CD8-positive, alpha-beta memory T cell (primary cell): ENCODE measurements around the gene TMEM131L. TPM values are rescaled to one million over a fixed set of nuclear protein-coding genes. Genes with fewer than 3 reads are reported as not detected.
"Not testable (repeated sequence)": the region's sequence is repeated elsewhere in the genome, so short reads cannot be mapped to it uniquely, and the experiment has no call there.

ENCODE experiments used
- CTCF ChIA-PET: fragments of 350-600 bp; sonication (Branson Sonifier 250); formaldehyde crosslinking; loops from one replicate; lab custom pipeline; 2021; ENCODE audit warnings: antibody characterized with exemption; lab: Charles Lee
- POLR2A ChIA-PET: fragments of 350-600 bp; sonication (Branson Sonifier 250); formaldehyde crosslinking; loops from one replicate; lab custom pipeline; 2021; ENCODE audit warnings: antibody characterized with exemption; lab: Charles Lee
- DNase-seq, 5 donors: peaks; one replicate each; pipeline versions ENCODE4 v3.0.0 to v3.0.0-alpha.2; 2020 to 2022; ENCODE audit warnings: mixed read lengths in 1 of 5
- H3K27ac ChIP-seq: one replicate; pipeline ENCODE4 v1.7.0; 2013; ENCODE audit warnings: low read depth, mild to moderate bottlenecking, low read length, moderate library complexity
- H3K27me3 ChIP-seq: 2 replicates; pipeline ENCODE4 v1.7.0; 2013; ENCODE audit warnings: low read length, mild to moderate bottlenecking; ENCODE audit not compliant: insufficient read depth, poor library complexity, severe bottlenecking
- H3K36me3 ChIP-seq: 2 replicates; pipeline ENCODE4 v1.7.0; 2013; ENCODE audit warnings: mild to moderate bottlenecking, low read length, moderate library complexity; ENCODE audit not compliant: insufficient read depth
- H3K4me1 ChIP-seq: 2 replicates; pipeline ENCODE4 v1.7.0; 2013; ENCODE audit warnings: mild to moderate bottlenecking, low read length, moderate library complexity; ENCODE audit not compliant: insufficient read depth
- H3K4me3 ChIP-seq: 2 replicates; pipeline ENCODE4 v1.7.0; 2013; ENCODE audit warnings: mild to moderate bottlenecking, low read length
- H3K9me3 ChIP-seq: 2 replicates; pipeline ENCODE4 v1.7.0; 2013; ENCODE audit warnings: mild to moderate bottlenecking, low read length
- H3K27ac Mint-ChIP-seq, 8 donors: one replicate each; pipeline ENCODE4 v1.8.0; 2020 to 2021; ENCODE audit warnings: mixed read lengths in 8 of 8, mild to moderate bottlenecking in 6 of 8, inconsistent platforms in 3 of 8, moderate library complexity in 3 of 8
- H3K27me3 Mint-ChIP-seq, 2 donors: one replicate each; pipeline ENCODE4 v1.8.0; 2020 to 2021; ENCODE audit warnings: mixed read lengths in 2 of 2, mild to moderate bottlenecking in 1 of 2, moderate library complexity in 1 of 2
- H3K36me3 Mint-ChIP-seq, 3 donors: one replicate each; pipeline ENCODE4 v1.8.0; 2020 to 2021; ENCODE audit warnings: mixed read lengths in 3 of 3, inconsistent platforms in 1 of 3, mild to moderate bottlenecking in 1 of 3
- H3K4me1 Mint-ChIP-seq, 3 donors: one replicate each; pipeline ENCODE4 v1.8.0; 2020 to 2021; ENCODE audit warnings: mixed read lengths in 3 of 3, inconsistent platforms in 1 of 3, mild to moderate bottlenecking in 1 of 3
- H3K4me3 Mint-ChIP-seq, 7 donors: one replicate each; pipeline ENCODE4 v1.8.0; 2020 to 2021; ENCODE audit warnings: mixed read lengths in 7 of 7, mild to moderate bottlenecking in 6 of 7, moderate library complexity in 4 of 7, inconsistent platforms in 2 of 7
- H3K9me3 Mint-ChIP-seq, 5 donors: one replicate each; pipeline ENCODE4 v1.8.0; 2020 to 2022; ENCODE audit warnings: mixed read lengths in 5 of 5, mild to moderate bottlenecking in 3 of 5, moderate library complexity in 2 of 5, inconsistent platforms in 1 of 5
- polyA plus RNA-seq: library from polyadenylated mRNA; unstranded; fragments of 300-500 nt; fragmentation: Illumina TruSeq; gene quantifications from one replicate; pipeline ENCODE4 v1.2.3, GENCODE V29; 2021
- total RNA-seq, 2 experiments: library from RNA; stranded (reverse); gene quantifications; one replicate each; pipeline ENCODE4 v1.2.3, GENCODE V29; 2021

The TMEM131L gene
- total and polyA plus RNA-seq, 3 experiments from 2014 or later, result 28.1 to 29.6 (median 28.6) TPM

DNA sequence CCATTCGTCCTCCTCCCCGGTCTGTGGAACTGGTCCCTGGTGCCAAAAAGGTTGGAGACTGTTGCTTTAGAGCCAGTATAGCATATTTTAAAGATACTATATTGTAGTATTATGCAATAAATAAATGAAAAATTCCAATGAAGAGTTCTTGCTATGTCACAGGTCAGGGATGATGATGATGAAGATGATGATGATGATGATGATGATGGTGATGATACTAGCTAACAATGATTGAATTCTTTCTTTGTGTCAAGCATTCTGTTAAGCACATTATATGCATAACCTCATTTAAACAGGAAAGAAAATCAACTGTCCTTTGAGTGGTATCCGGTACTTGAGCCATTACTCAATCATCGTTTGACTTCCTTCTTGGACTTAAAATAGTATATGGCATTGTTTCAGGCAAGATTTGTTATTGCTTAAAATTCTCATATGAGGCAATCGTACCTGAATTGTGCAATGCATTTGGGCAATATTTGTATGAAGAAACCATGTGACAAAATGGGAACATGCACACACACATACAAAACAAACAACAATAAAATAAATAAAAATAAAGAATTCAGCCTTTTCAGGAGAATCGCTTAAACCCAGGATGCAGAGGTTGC lies 195.2 kb downstream of the TMEM131L start:
- ChIA-PET POLR2A (no interaction called here), CTCF (no interaction called here)
- H3K27ac ChIP-seq, result no peak overlapping the region
- no peaks in the 10 kb centered on the region for H3K9me3 ChIP-seq
- no peak overlapping the region for H3K27ac Mint-ChIP-seq
- DNase-seq, result no peak
- no peaks in the 10 kb centered on the region for H3K4me1 Mint-ChIP-seq
- peaks cover 4 to 31% of the 10 kb centered on the region in 2 donors for H3K27me3 Mint-ChIP-seq
- peaks cover 0 to 4% (median 0%) of the 10 kb centered on the region in 5 donors for H3K9me3 Mint-ChIP-seq
- no peaks in the 10 kb centered on the region for H3K27me3 ChIP-seq
- no peaks in the 10 kb centered on the region for H3K36me3 ChIP-seq
- no peak overlapping the region for H3K4me3 Mint-ChIP-seq
- no peaks in the 10 kb centered on the region for H3K4me1 ChIP-seq
- no peak overlapping the region for H3K4me3 ChIP-seq
- H3K36me3 Mint-ChIP-seq, result peaks cover 0 to 10% (median 0%) of the 10 kb centered on the region in 3 donors

DNA sequence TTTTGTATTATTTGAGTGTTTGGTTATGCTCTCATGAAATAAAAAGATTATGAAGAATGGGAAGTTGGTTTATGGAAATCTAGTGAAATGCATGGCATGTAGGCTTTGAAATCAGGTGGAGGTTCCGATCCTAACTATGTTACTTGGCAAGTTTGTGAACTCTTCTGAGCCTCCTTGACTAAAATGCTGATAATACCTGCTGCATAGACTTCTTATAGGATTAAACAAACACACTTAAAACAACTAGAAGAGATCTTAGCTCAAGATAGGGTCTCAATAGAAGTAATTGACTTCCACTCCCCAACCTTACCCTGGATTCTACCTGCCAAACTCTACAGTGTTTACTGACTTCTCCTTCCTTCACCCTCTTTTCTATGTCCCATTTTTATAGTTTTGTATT lies 195.7 kb downstream of the TMEM131L start:
- peaks cover 5 to 32% of the 10 kb centered on the region in 2 donors for H3K27me3 Mint-ChIP-seq
- Histone ChIP-seq H3K27me3 (no peaks in the 10 kb centered on the region), H3K4me1 (no peaks in the 10 kb centered on the region), H3K36me3 (no peaks in the 10 kb centered on the region), H3K27ac (no peak overlapping the region), H3K9me3 (no peaks in the 10 kb centered on the region), H3K4me3 (no peak overlapping the region)
- POLR2A ChIA-PET, result no interaction called here
- H3K36me3 Mint-ChIP-seq, result peaks cover 0 to 10% (median 0%) of the 10 kb centered on the region in 3 donors
- CTCF ChIA-PET, result no interaction called here
- no peaks in the 10 kb centered on the region for H3K4me1 Mint-ChIP-seq
- H3K4me3 Mint-ChIP-seq, result no peak overlapping the region
- no peak overlapping the region for H3K27ac Mint-ChIP-seq
- DNase-seq, result no peak
- H3K9me3 Mint-ChIP-seq, result peaks cover 0 to 4% (median 0%) of the 10 kb centered on the region in 5 donors

DNA sequence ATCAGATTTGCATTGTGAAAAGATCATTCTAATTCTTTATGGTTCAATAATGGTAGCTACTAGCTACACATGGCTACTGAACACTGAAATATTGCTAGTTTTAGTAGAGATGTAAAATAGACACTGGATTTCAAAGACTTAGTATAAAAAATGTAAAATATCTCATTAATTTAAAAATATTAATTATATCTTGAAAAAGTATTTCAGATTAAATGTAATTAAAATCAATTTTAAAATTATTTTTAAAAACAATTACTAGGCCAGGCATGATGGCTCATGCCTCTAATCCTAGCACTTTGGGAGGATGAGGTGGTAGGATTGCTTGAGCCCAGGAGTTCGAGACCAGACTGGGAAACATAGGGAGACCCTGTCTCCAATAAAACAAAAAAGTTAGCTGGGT lies 197.5 kb downstream of the TMEM131L start:
- no peaks in the 10 kb centered on the region for H3K9me3 ChIP-seq
- CTCF ChIA-PET, result no interaction called here
- no peaks in the 10 kb centered on the region for H3K4me1 ChIP-seq
- H3K4me1 Mint-ChIP-seq, result no peaks in the 10 kb centered on the region
- H3K9me3 Mint-ChIP-seq, result peaks cover 0 to 4% (median 0%) of the 10 kb centered on the region in 5 donors
- no peak for DNase-seq
- H3K36me3 ChIP-seq, result no peaks in the 10 kb centered on the region
- no peak overlapping the region for H3K4me3 Mint-ChIP-seq
- POLR2A ChIA-PET, result no interaction called here
- no peak overlapping the region for H3K4me3 ChIP-seq
- no peaks in the 10 kb centered on the region for H3K27me3 ChIP-seq
- H3K27ac ChIP-seq, result no peak overlapping the region
- H3K27me3 Mint-ChIP-seq, result peaks cover 8 to 37% of the 10 kb centered on the region in 2 donors
- H3K27ac Mint-ChIP-seq, result no peak overlapping the region
- H3K36me3 Mint-ChIP-seq, result peaks cover 0 to 10% (median 0%) of the 10 kb centered on the region in 3 donors

DNA sequence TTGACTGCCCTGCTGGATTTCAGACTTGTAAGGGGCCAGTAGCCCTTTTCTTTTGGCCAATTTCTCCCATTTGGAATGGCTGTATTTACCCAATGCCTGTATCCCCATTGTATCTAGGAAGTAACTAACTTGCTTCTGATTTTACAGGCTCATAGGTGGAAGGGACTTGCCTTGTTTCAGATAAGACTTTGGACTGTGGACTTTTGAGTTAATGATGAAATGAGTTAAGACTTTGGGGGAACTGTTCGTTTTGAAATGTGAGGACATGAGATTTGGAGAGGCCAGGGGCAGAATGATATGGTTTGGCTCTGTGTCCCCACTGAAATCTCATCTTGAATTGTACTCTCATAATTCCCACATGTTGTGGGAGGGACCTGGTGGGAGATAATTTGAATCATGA lies 200.3 kb downstream of the TMEM131L start:
- CTCF ChIA-PET, H3K4me1 Mint-ChIP-seq, H3K36me3 Mint-ChIP-seq, POLR2A ChIA-PET, H3K9me3 ChIP-seq, H3K27ac Mint-ChIP-seq, H3K4me3 Mint-ChIP-seq, H3K4me1 ChIP-seq, H3K27me3 ChIP-seq, DNase-seq, H3K27ac ChIP-seq, H3K9me3 Mint-ChIP-seq, H3K4me3 ChIP-seq, H3K36me3 ChIP-seq: not testable (repeated sequence)
- peaks cover 9 to 38% of the 10 kb centered on the region in 2 donors for H3K27me3 Mint-ChIP-seq

DNA sequence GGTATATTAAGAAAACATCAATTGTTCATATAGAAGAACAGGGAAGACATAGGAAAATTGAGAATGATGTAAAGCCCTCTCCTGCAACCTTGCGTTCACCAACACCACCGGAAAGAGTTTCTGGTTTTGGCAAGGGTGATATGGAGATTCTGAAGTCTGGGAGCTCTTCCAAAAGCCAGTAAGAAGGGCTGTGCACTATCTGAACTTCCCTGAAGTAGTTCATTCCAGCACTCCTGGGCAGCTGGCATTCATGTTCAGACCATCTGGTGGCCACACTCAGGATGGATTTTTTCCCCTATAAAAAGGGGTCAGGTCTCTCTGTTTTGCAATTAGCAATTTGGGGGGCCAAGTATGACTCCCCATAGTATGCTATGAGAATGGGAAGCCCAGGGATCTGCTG lies 202.5 kb downstream of the TMEM131L start:
- H3K4me3 ChIP-seq, result no peak overlapping the region
- H3K27me3 ChIP-seq, result no peaks in the 10 kb centered on the region
- POLR2A ChIA-PET, result no interaction called here
- Mint-ChIP-seq H3K4me3 (no peak overlapping the region), H3K9me3 (peaks cover 0 to 2% (median 0%) of the 10 kb centered on the region in 5 donors), H3K4me1 (no peaks in the 10 kb centered on the region), H3K27me3 (peaks cover 12 to 43% of the 10 kb centered on the region in 2 donors), H3K27ac (no peak overlapping the region), H3K36me3 (peaks cover 0 to 5% (median 0%) of the 10 kb centered on the region in 3 donors)
- no peaks in the 10 kb centered on the region for H3K4me1 ChIP-seq
- no peaks in the 10 kb centered on the region for H3K36me3 ChIP-seq
- no peaks in the 10 kb centered on the region for H3K9me3 ChIP-seq
- no peak for DNase-seq
- H3K27ac ChIP-seq, result no peak overlapping the region
- CTCF ChIA-PET, result no interaction called here

DNA sequence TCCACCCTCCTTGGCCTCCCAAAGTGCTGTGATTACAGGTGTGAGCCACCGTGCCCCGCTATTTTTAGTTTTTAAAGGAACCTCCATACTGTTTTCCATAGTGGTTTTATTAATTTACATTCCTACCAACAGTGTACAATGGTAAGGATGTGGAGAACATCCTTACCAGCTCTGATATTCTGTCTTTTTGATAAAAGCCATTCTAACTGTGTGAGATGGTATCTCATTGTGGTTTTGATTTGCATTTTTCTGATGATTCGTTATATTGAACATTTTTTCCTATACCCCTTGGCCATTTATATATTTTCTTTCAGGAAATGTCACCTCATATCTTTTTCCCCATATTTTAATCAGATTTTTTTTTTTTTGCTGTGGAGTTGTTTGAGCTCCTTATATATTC lies 203.7 kb downstream of the TMEM131L start:
- Mint-ChIP-seq H3K4me1 (no peaks in the 10 kb centered on the region), H3K27ac (no peak overlapping the region), H3K27me3 (peaks cover 18 to 49% of the 10 kb centered on the region in 2 donors), H3K36me3 (peaks cover 0 to 7% (median 0%) of the 10 kb centered on the region in 3 donors), H3K4me3 (no peak overlapping the region), H3K9me3 (peaks cover 4 to 10% (median 4%) of the 10 kb centered on the region in 5 donors)
- Histone ChIP-seq H3K27ac (no peak overlapping the region), H3K4me3 (no peak overlapping the region), H3K36me3 (no peaks in the 10 kb centered on the region), H3K4me1 (no peaks in the 10 kb centered on the region), H3K9me3 (peaks cover 2% of the 10 kb centered on the region), H3K27me3 (no peaks in the 10 kb centered on the region)
- no peak for DNase-seq
- POLR2A ChIA-PET, result no interaction called here
- CTCF ChIA-PET, result no interaction called here

DNA sequence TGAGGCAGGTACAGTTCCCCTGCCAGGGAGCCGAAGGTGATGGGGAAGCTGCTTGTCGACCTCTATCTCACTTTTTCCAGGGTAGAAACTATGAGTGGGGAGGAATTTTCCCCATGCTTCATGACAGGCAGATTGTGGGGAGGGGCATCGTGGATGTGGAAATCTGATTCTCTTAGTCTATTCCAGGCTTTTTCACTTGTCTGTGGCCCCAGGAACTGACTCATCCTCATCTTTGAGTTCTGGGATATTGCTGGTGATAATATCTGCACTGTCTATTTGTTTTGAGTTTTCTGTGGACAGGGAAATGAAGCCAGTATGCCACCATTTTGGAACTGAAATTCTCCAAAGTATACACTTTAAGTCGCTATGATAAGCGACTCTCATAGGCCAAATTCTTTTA lies 210.3 kb downstream of the TMEM131L start:
- Histone ChIP-seq H3K27ac (no peak overlapping the region), H3K9me3 (peaks cover 4% of the 10 kb centered on the region), H3K4me3 (no peak overlapping the region), H3K27me3 (no peaks in the 10 kb centered on the region), H3K36me3 (no peaks in the 10 kb centered on the region), H3K4me1 (no peaks in the 10 kb centered on the region)
- CTCF ChIA-PET, result no interaction called here
- H3K4me3 Mint-ChIP-seq, result no peak overlapping the region
- no peak overlapping the region for H3K27ac Mint-ChIP-seq
- peaks cover 20 to 50% of the 10 kb centered on the region in 2 donors for H3K27me3 Mint-ChIP-seq
- H3K4me1 Mint-ChIP-seq, result no peaks in the 10 kb centered on the region
- peaks cover 0 to 18% (median 0%) of the 10 kb centered on the region in 3 donors for H3K36me3 Mint-ChIP-seq
- DNase-seq, result no peak
- H3K9me3 Mint-ChIP-seq, result peaks cover 20 to 28% (median 23%) of the 10 kb centered on the region in 5 donors
- POLR2A ChIA-PET, result no interaction called here

DNA sequence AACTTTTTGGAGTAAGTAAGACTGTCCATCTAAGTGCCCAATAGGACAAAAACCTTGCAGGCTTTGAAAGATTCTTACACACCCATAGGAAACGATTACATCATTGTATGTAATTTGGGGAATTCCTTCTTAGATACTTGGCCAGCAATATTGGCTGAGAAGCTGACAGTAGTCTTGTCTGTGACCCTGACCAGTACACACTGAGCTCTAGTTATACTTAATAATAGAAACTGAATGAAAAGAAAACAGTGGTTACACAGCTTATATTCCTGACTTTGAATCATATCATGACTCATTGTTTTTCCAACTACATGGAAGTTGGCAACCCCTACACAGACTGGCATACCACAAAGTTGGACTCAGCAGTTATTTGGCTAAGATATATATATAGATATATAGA lies 210.8 kb downstream of the TMEM131L start:
- H3K9me3 ChIP-seq, result peaks cover 4% of the 10 kb centered on the region
- no peak overlapping the region for H3K27ac ChIP-seq
- peaks cover 0 to 18% (median 0%) of the 10 kb centered on the region in 3 donors for H3K36me3 Mint-ChIP-seq
- H3K4me1 ChIP-seq, result no peaks in the 10 kb centered on the region
- H3K27me3 Mint-ChIP-seq, result peaks cover 25 to 55% of the 10 kb centered on the region in 2 donors
- H3K9me3 Mint-ChIP-seq, result peaks cover 20 to 28% (median 23%) of the 10 kb centered on the region in 5 donors
- no peak overlapping the region for H3K27ac Mint-ChIP-seq
- POLR2A ChIA-PET, result no interaction called here
- CTCF ChIA-PET, result no interaction called here
- H3K4me3 ChIP-seq, result no peak overlapping the region
- H3K4me3 Mint-ChIP-seq, result no peak overlapping the region
- H3K4me1 Mint-ChIP-seq, result no peaks in the 10 kb centered on the region
- H3K27me3 ChIP-seq, result no peaks in the 10 kb centered on the region
- H3K36me3 ChIP-seq, result no peaks in the 10 kb centered on the region
- DNase-seq, result no peak
